ENCODE measurements around the gene MT1E. TPM values are rescaled to one million over a fixed set of nuclear protein-coding genes. Genes with fewer than 3 reads are reported as not detected.
A peak's percentile ranks its signal among the peaks of the same experiment; 100 is the strongest.

The MT1E gene
- total RNA-seq, 1 experiment from 2014 or later: not detected

DNA sequence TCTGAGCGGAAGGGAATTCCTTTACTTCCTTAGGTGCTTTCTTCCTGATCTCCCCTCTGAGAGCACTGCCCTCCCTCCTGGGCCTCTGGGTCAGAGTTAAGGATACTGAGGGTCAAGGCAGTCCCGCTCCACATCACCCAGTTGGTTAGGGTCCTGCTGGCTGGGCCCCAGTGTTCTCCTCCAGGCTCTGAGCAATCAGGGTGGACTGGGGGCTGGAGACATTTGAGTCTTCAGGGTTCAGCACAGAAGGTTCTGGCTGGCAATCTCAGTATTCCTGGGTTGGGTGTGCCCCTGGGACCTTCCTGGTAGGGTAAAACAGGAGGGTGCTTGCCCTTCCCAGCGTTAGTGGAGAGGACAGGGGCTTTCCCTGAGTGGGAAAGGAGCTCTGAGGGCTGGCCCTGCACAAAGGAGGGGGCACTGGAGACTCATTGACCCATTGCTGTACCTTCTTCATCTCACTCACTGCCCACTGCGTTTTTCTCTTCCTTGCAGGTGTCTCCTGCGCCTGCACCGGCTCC lies 7.3 kb downstream of the MT1E start:
- no peaks in the 10 kb centered on the region for H3K36me3 ChIP-seq (ENCODE audit: low read depth, low read length)
- TSS peak; percentile 48 for BruUV-seq (replicated peaks)
- ChIA-PET CTCF (no interaction called here), POLR2A (ENCODE audit: unreplicated experiment) (no interaction called here)
- H4K20me1 ChIP-seq (ENCODE audit: low read length): no peaks in the 10 kb centered on the region
- ATAC-seq (no peak), DNase-seq (no peak)
- no peak for TF ChIP-seq CTCF (conservative IDR thresholded peaks at IDR 0.05; ENCODE audit: low read depth, low read length)
- TF ChIP-seq EZH2phosphoT487 (IDR thresholded peaks at IDR 0.05; ENCODE audit: borderline replicate concordance, low read length): no peak
- TF ChIP-seq EZH2 (IDR thresholded peaks at IDR 0.05; ENCODE audit: low read length, unreplicated experiment): no peak
- H2AFZ ChIP-seq (ENCODE audit: low read length): no peak overlapping the region
- peak overlapping the region; percentile 67 for H3K4me3 ChIP-seq (ENCODE audit: low read length)
- intact Hi-C loops (cut with micrococcal nuclease): no loop called here
- H3F3A ChIP-seq (ENCODE audit: low read length, unreplicated experiment): no peaks in the 10 kb centered on the region
- H3K27me3 ChIP-seq (ENCODE audit: low read length): no peaks in the 10 kb centered on the region
- H3K9me3 ChIP-seq (ENCODE audit: low read length): no peaks in the 10 kb centered on the region
- H3K27ac ChIP-seq (ENCODE audit: low read length): no peak overlapping the region
- no peak overlapping the region; the same call in 1 of the 2 replicates for H3K9ac ChIP-seq (ENCODE audit: low read length)
- H3K4me1 ChIP-seq (ENCODE audit: insufficient read depth, low read length): no peaks in the 10 kb centered on the region; the same call in 1 of the 2 replicates
- no peaks in the 10 kb centered on the region for H3K79me2 ChIP-seq (ENCODE audit: low read length)
- peak overlapping the region; percentile 80 for H3K4me2 ChIP-seq (ENCODE audit: low read length)
- H3K9me2 ChIP-seq (replicated peaks; ENCODE audit: low read length): no peaks in the 10 kb centered on the region

GRCh38 chr16:56633535-56633934 lies 8.0 kb downstream of the MT1E start:
- Histone ChIP-seq H3K4me2 (ENCODE audit: low read length) (no peak overlapping the region), H2AFZ (ENCODE audit: low read length) (no peak overlapping the region), H3K4me1 (ENCODE audit: insufficient read depth, low read length) (no peaks in the 10 kb centered on the region; the same call in 1 of the 2 replicates), H3K9ac (ENCODE audit: low read length) (no peak overlapping the region), H4K20me1 (ENCODE audit: low read length) (no peaks in the 10 kb centered on the region), H3K27me3 (ENCODE audit: low read length) (no peaks in the 10 kb centered on the region), H3K27ac (ENCODE audit: low read length) (no peak overlapping the region), H3K79me2 (ENCODE audit: low read length) (no peaks in the 10 kb centered on the region), H3K36me3 (ENCODE audit: low read depth, low read length) (no peaks in the 10 kb centered on the region), H3K4me3 (ENCODE audit: low read length) (no peak overlapping the region), H3K9me3 (ENCODE audit: low read length) (no peaks in the 10 kb centered on the region), H3K9me2 (replicated peaks; ENCODE audit: low read length) (no peaks in the 10 kb centered on the region), H3F3A (ENCODE audit: low read length, unreplicated experiment) (no peaks in the 10 kb centered on the region)
- POLR2A ChIA-PET (ENCODE audit: unreplicated experiment): no interaction called here
- BruUV-seq (replicated peaks): no TSS peak
- intact Hi-C loops (cut with micrococcal nuclease): no loop called here
- no peak for TF ChIP-seq CTCF (conservative IDR thresholded peaks at IDR 0.05; ENCODE audit: low read depth, low read length)
- no peak for TF ChIP-seq EZH2phosphoT487 (IDR thresholded peaks at IDR 0.05; ENCODE audit: borderline replicate concordance, low read length)
- no peak for TF ChIP-seq EZH2 (IDR thresholded peaks at IDR 0.05; ENCODE audit: low read length, unreplicated experiment)
- ATAC-seq (no peak), DNase-seq (no peak)
- CTCF ChIA-PET: no interaction called here

GRCh38 chr16:56634715-56635440 lies 9.3 kb downstream of the MT1E start:
- no peak overlapping the region for H3K4me3 ChIP-seq (ENCODE audit: low read length)
- peaks cover 4% of the 10 kb centered on the region for H3K4me1 ChIP-seq (ENCODE audit: insufficient read depth, low read length)
- H4K20me1 ChIP-seq (ENCODE audit: low read length): no peaks in the 10 kb centered on the region
- no peaks in the 10 kb centered on the region for H3K9me2 ChIP-seq (replicated peaks; ENCODE audit: low read length)
- POLR2A ChIA-PET (ENCODE audit: unreplicated experiment): no interaction called here
- no peaks in the 10 kb centered on the region for H3K9me3 ChIP-seq (ENCODE audit: low read length)
- no peaks in the 10 kb centered on the region for H3K36me3 ChIP-seq (ENCODE audit: low read depth, low read length)
- no peaks in the 10 kb centered on the region for H3F3A ChIP-seq (ENCODE audit: low read length, unreplicated experiment)
- CTCF ChIA-PET: no interaction called here
- H3K27ac ChIP-seq (ENCODE audit: low read length): no peak overlapping the region
- no peak overlapping the region for H2AFZ ChIP-seq (ENCODE audit: low read length)
- H3K27me3 ChIP-seq (ENCODE audit: low read length): no peaks in the 10 kb centered on the region
- no peak for DNase-seq
- intact Hi-C loops (cut with micrococcal nuclease): no loop called here
- ATAC-seq: no peak
- no TSS peak for BruUV-seq (replicated peaks)
- no peak overlapping the region for H3K9ac ChIP-seq (ENCODE audit: low read length)
- TF ChIP-seq CTCF (conservative IDR thresholded peaks at IDR 0.05; ENCODE audit: low read depth, low read length) (no peak), EZH2 (IDR thresholded peaks at IDR 0.05; ENCODE audit: low read length, unreplicated experiment) (no peak), EZH2phosphoT487 (IDR thresholded peaks at IDR 0.05; ENCODE audit: borderline replicate concordance, low read length) (no peak)
- H3K4me2 ChIP-seq (ENCODE audit: low read length): no peak overlapping the region
- no peaks in the 10 kb centered on the region for H3K79me2 ChIP-seq (ENCODE audit: low read length)

Measured in PC-3 (cell line).